ENCODE data around the gene ABLIM2. TPM values are rescaled to one million over a fixed set of nuclear protein-coding genes. Genes with fewer than 3 reads are reported as not detected.

ABLIM2 gene
- total RNA-seq, 2 experiments from 2014 or later = 0.76 TPM; not detected in 1

DNA sequence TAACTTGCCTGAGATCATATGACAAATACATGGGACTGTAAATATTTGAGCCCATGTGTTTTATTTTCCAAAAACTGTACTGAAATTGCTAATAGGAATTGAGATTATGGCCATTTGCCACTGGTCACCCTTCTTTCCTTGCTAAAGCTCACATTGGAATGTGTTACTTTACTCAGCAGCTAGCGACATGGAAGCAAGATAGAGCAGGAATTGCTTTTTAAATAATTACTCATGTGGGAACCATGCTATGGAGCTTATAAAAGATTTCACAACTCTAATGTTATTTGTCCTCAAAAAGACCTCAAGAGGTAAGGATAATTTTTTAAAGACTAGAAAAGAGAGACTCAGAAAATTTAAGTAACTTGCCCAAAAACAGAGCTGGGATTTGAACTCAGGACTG lies 170.2 kb downstream of the ABLIM2 start:
- Histone ChIP-seq H3K9me3 (ENCODE audit: low read length) (no peaks in the 10 kb centered on the region), H3K79me2 (ENCODE audit: insufficient read depth, low read depth, low read length) (no peaks in the 10 kb centered on the region), H3K36me3 (ENCODE audit: insufficient read depth, low read length) (no peaks in the 10 kb centered on the region), H3K4me2 (ENCODE audit: low read length) (no peak overlapping the region), H3K4me1 (ENCODE audit: insufficient read depth, low read length, poor library complexity, severe bottlenecking) (no peaks in the 10 kb centered on the region), H4K20me1 (ENCODE audit: insufficient read depth, low read length) (no peaks in the 10 kb centered on the region), H3K27ac (ENCODE audit: low read depth, low read length, poor library complexity, severe bottlenecking) (no peak overlapping the region), H3K9me2 (ENCODE audit: insufficient read depth, low read length) (no peaks in the 10 kb centered on the region), H2AFZ (ENCODE audit: low read length) (no peak overlapping the region), H3K4me3 (ENCODE audit: low read depth, low read length, poor library complexity, severe bottlenecking) (no peak overlapping the region)
- ChIA-PET POLR2A (no interaction called here), CTCF (ENCODE audit: unreplicated experiment) (no interaction called here)
- no peak for TF ChIP-seq EZH2phosphoT487 (IDR thresholded peaks at IDR 0.05; ENCODE audit: borderline replicate concordance, low read depth, low read length)
- TF ChIP-seq, protein P1, sequence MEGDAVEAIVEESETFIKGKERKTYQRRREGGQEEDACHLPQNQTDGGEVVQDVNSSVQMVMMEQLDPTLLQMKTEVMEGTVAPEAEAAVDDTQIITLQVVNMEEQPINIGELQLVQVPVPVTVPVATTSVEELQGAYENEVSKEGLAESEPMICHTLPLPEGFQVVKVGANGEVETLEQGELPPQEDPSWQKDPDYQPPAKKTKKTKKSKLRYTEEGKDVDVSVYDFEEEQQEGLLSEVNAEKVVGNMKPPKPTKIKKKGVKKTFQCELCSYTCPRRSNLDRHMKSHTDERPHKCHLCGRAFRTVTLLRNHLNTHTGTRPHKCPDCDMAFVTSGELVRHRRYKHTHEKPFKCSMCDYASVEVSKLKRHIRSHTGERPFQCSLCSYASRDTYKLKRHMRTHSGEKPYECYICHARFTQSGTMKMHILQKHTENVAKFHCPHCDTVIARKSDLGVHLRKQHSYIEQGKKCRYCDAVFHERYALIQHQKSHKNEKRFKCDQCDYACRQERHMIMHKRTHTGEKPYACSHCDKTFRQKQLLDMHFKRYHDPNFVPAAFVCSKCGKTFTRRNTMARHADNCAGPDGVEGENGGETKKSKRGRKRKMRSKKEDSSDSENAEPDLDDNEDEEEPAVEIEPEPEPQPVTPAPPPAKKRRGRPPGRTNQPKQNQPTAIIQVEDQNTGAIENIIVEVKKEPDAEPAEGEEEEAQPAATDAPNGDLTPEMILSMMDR (conservative IDR thresholded peaks at IDR 0.05; ENCODE audit: low read length) = no peak
- BruUV-seq (replicated peaks) = no TSS peak
- no peak for DNase-seq (ENCODE audit: low spot score)
- intact Hi-C loops (cut with micrococcal nuclease; ENCODE audit: unreplicated experiment) = no loop called here

DNA sequence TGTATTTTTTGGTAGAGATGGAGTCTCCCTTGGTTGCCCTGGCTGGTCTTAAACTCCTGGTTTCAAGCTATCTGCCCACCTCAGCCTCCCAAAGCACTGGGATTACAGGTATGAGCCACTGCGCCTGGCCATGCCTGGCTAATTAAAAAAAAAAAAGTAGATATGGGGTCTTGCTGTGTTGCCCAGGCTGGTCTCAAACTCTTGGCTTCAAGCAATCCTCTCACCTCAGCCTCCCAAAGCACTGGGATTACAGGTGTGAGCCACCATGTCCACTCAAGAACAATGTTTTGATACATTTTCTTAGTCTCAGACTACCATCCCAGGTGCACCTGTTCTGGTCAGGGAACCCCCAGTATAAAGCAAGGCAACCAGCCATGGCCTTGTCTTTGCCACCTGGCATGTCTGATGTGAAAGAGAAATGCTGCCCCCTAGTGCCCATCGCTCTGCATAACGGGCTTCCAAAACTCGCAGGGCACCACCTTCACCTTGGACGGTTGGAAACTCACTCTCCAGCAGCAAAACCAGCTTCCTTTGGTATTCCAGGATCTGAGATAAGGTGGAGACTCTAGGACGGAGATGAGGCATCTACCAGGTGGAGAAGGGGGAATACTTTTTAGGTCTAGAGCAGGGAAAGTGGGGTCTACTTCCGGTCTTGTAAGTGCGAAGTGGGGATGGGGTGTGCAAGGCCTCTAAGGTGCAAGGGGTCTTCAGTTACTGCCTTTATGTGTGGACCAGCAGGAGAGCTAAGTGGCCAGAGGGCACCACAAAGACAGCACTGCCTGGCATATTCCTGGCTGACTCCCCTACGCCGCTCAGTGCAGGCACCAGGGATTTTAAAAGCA lies 171.2 kb downstream of the ABLIM2 start:
- TF ChIP-seq, protein P1 (conservative IDR thresholded peaks at IDR 0.05; ENCODE audit: low read length) = peak; percentile 90
- no peak for TF ChIP-seq EZH2phosphoT487 (IDR thresholded peaks at IDR 0.05; ENCODE audit: borderline replicate concordance, low read depth, low read length)
- H3K4me1 ChIP-seq (ENCODE audit: insufficient read depth, low read length, poor library complexity, severe bottlenecking) = no peaks in the 10 kb centered on the region
- intact Hi-C loops (cut with micrococcal nuclease; ENCODE audit: unreplicated experiment) = loop anchor here (1.0 kb wide), 1 partner anchor 183 kb away; no protein-coding TSS in a partner anchor

DNA sequence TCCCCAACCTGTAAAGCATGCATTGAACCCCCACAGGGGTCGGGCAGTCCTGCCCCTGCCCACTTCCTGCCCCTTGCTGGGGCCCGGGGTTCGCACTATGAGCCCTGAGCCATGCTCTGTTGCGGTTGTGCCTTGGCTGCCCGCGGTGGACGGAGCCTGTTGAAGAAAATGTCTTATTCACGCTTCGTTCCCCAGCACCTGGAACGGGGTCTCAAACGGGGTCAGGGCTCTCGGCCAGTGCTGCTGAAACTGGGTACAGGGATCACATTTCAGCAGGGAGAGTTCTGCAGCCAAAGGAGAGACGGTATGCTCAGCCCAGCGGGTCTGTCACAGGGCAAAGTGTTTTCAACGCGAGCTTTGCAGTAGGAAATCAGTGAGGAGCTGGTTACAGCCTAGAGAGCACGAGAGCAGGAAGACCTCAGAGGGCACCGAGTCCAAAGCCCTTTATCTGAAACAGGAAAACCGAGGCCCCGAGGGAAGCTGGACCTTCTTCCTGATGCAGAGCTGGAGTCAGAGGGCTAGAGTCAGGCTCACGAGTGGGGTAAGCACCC lies 172.6 kb downstream of the ABLIM2 start:
- no peaks in the 10 kb centered on the region for H3K79me2 ChIP-seq (ENCODE audit: insufficient read depth, low read depth, low read length)
- no TSS peak for BruUV-seq (replicated peaks)
- no peak overlapping the region for H3K4me2 ChIP-seq (ENCODE audit: low read length)
- no peaks in the 10 kb centered on the region for H4K20me1 ChIP-seq (ENCODE audit: insufficient read depth, low read length)
- intact Hi-C loops (cut with micrococcal nuclease; ENCODE audit: unreplicated experiment) = no loop called here
- CTCF ChIA-PET (ENCODE audit: unreplicated experiment) = interaction anchor here (0.6 kb wide), 1 partner anchor 45 kb away, joined by 3 read pairs; no protein-coding TSS in a partner anchor
- POLR2A ChIA-PET = no interaction called here
- no peak for TF ChIP-seq EZH2phosphoT487 (IDR thresholded peaks at IDR 0.05; ENCODE audit: borderline replicate concordance, low read depth, low read length)
- TF ChIP-seq, protein P1 (conservative IDR thresholded peaks at IDR 0.05; ENCODE audit: low read length) = no peak
- no peaks in the 10 kb centered on the region for H3K4me1 ChIP-seq (ENCODE audit: insufficient read depth, low read length, poor library complexity, severe bottlenecking)
- H3K36me3 ChIP-seq (ENCODE audit: insufficient read depth, low read length) = no peaks in the 10 kb centered on the region
- no peak overlapping the region for H3K4me3 ChIP-seq (ENCODE audit: low read depth, low read length, poor library complexity, severe bottlenecking)
- no peak overlapping the region for H3K27ac ChIP-seq (ENCODE audit: low read depth, low read length, poor library complexity, severe bottlenecking)
- no peaks in the 10 kb centered on the region for H3K9me2 ChIP-seq (ENCODE audit: insufficient read depth, low read length)
- DNase-seq (ENCODE audit: low spot score) = no peak
- no peak overlapping the region for H2AFZ ChIP-seq (ENCODE audit: low read length)
- no peaks in the 10 kb centered on the region for H3K9me3 ChIP-seq (ENCODE audit: low read length)

More for the DNA sequence above, 171.2 kb downstream of the ABLIM2 start:
- no TSS peak for BruUV-seq (replicated peaks)
- H3K9me2 ChIP-seq (ENCODE audit: insufficient read depth, low read length) = no peaks in the 10 kb centered on the region
- ChIA-PET POLR2A (no interaction called here), CTCF (ENCODE audit: unreplicated experiment) (no interaction called here)
- H3K79me2 ChIP-seq (ENCODE audit: insufficient read depth, low read depth, low read length) = no peaks in the 10 kb centered on the region
- H3K9me3 ChIP-seq (ENCODE audit: low read length) = no peaks in the 10 kb centered on the region
- no peaks in the 10 kb centered on the region for H3K36me3 ChIP-seq (ENCODE audit: insufficient read depth, low read length)
- H3K4me3 ChIP-seq (ENCODE audit: low read depth, low read length, poor library complexity, severe bottlenecking) = no peak overlapping the region
- peak; percentile 80 for DNase-seq (ENCODE audit: low spot score)
- no peaks in the 10 kb centered on the region for H4K20me1 ChIP-seq (ENCODE audit: insufficient read depth, low read length)
- no peak overlapping the region for H3K27ac ChIP-seq (ENCODE audit: low read depth, low read length, poor library complexity, severe bottlenecking)
- H3K4me2 ChIP-seq (ENCODE audit: low read length) = no peak overlapping the region
- H2AFZ ChIP-seq (ENCODE audit: low read length) = no peak overlapping the region
